CD14-positive monocyte (primary cell): ENCODE results near the gene CEP131. TPM values are rescaled to one million over a fixed set of nuclear protein-coding genes. Genes with fewer than 3 reads are reported as not detected.

Experiments
- DNase-seq, 3 donors: peaks; one replicate each; pipeline ENCODE4 v3.0.0-alpha.2; 2011 to 2022
- H2AFZ ChIP-seq: 2 replicates; pipeline ENCODE4 v1.6.0; 2012; ENCODE audit warnings: mild to moderate bottlenecking, low read depth, low read length, inconsistent platforms; ENCODE audit not compliant: insufficient read depth, poor library complexity, severe bottlenecking
- H3K27ac ChIP-seq, 2 donors: 1 replicate in 1 of 2; 2 replicates in 1 of 2; pipeline ENCODE4 v1.5.1; 2012 to 2013; ENCODE audit warnings: low read length in 2 of 2, control low read depth in 1 of 2, inconsistent platforms in 1 of 2, low read depth in 1 of 2, mild to moderate bottlenecking in 1 of 2
- H3K27me3 ChIP-seq, 2 donors: one replicate each; pipeline versions ENCODE4 v1.6.0 to v1.6.1; 2011 to 2013; ENCODE audit warnings: low read length in 2 of 2; ENCODE audit not compliant: control insufficient read depth in 2 of 2, insufficient read depth in 2 of 2
- H3K36me3 ChIP-seq, 2 donors: replicated peaks in 1 of 2; 1 replicate in 1 of 2; 2 replicates in 1 of 2; pipeline versions ENCODE4 v1.5.1 to v1.6.1; 2012 to 2013; ENCODE audit warnings: low read length in 2 of 2, control low read depth in 1 of 2, inconsistent platforms in 1 of 2, mild to moderate bottlenecking in 1 of 2; ENCODE audit not compliant: insufficient read depth in 2 of 2, control insufficient read depth in 1 of 2
- H3K4me1 ChIP-seq, 2 donors: 1 replicate in 1 of 2; 2 replicates in 1 of 2; pipeline versions ENCODE4 v1.5.1 to v1.6.1; 2012 to 2013; ENCODE audit warnings: low read length in 2 of 2, control low read depth in 1 of 2, inconsistent platforms in 1 of 2, mild to moderate bottlenecking in 1 of 2, moderate library complexity in 1 of 2; ENCODE audit not compliant: insufficient read depth in 2 of 2, control insufficient read depth in 1 of 2
- H3K4me2 ChIP-seq: replicated peaks from 2 replicates; pipeline ENCODE3; 2012; ENCODE audit warnings: low read length, moderate library complexity, mild to moderate bottlenecking; ENCODE audit not compliant: poor library complexity, severe bottlenecking; ENCODE audit errors: extremely low read depth
- H3K4me3 ChIP-seq, 3 experiments: fragments of 200-600 bp in 1 of 3; sonication (generic) in 1 of 3; replicated peaks in 1 of 3; 1 replicate in 2 of 3; 2 replicates in 1 of 3; pipeline ENCODE4 v1.5.1; 2011 to 2013; ENCODE audit warnings: low read length in 3 of 3, mild to moderate bottlenecking in 3 of 3, control low read depth in 2 of 3, low read depth in 2 of 3, inconsistent platforms in 1 of 3, moderate library complexity in 1 of 3
- H3K79me2 ChIP-seq: 2 replicates; pipeline ENCODE4 v1.6.0; 2012; ENCODE audit warnings: mild to moderate bottlenecking, control low read depth, inconsistent platforms, low read length, moderate library complexity; ENCODE audit not compliant: insufficient read depth
- H3K9ac ChIP-seq: 2 replicates; pipeline ENCODE4 v1.6.0; 2017; ENCODE audit warnings: low read length, mild to moderate bottlenecking; ENCODE audit not compliant: insufficient read depth, poor library complexity, severe bottlenecking
- H3K9me3 ChIP-seq, 2 donors: replicated peaks in 1 of 2; 1 replicate in 1 of 2; 2 replicates in 1 of 2; pipeline versions ENCODE4 v1.5.1 to v1.6.1; 2012 to 2013; ENCODE audit warnings: low read length in 2 of 2, control low read depth in 1 of 2; ENCODE audit not compliant: control insufficient read depth in 1 of 2, insufficient read depth in 1 of 2
- H4K20me1 ChIP-seq: 2 replicates; pipeline ENCODE4 v1.6.0; 2012; ENCODE audit warnings: mild to moderate bottlenecking, low read length, control low read depth, moderate library complexity; ENCODE audit not compliant: insufficient read depth
- H3K27ac Mint-ChIP-seq, 7 donors: one replicate each; pipeline ENCODE4 v1.8.0; 2020; ENCODE audit warnings: mild to moderate bottlenecking in 7 of 7, mixed read lengths in 7 of 7, moderate library complexity in 6 of 7, inconsistent platforms in 2 of 7
- H3K27me3 Mint-ChIP-seq, 3 donors: one replicate each; pipeline ENCODE4 v1.8.0; 2021 to 2022; ENCODE audit warnings: low read depth in 3 of 3, mild to moderate bottlenecking in 3 of 3, mixed read lengths in 3 of 3, moderate library complexity in 3 of 3, inconsistent platforms in 1 of 3
- H3K36me3 Mint-ChIP-seq, 2 donors: one replicate each; pipeline ENCODE4 v1.8.0; 2020; ENCODE audit warnings: mixed read lengths in 2 of 2, inconsistent platforms in 1 of 2, mild to moderate bottlenecking in 1 of 2
- H3K4me1 Mint-ChIP-seq: one replicate; pipeline ENCODE4 v1.8.0; 2020; ENCODE audit warnings: mild to moderate bottlenecking, mixed read lengths
- H3K4me3 Mint-ChIP-seq, 2 donors: one replicate each; pipeline ENCODE4 v1.8.0; 2020; ENCODE audit warnings: mild to moderate bottlenecking in 2 of 2, mixed read lengths in 2 of 2, moderate library complexity in 1 of 2
- H3K9me3 Mint-ChIP-seq, 7 donors: one replicate each; pipeline ENCODE4 v1.8.0; 2020 to 2022; ENCODE audit warnings: mixed read lengths in 7 of 7, mild to moderate bottlenecking in 6 of 7, moderate library complexity in 6 of 7, inconsistent platforms in 2 of 7
- CTCF ChIP-seq: fragments of 200-600 bp; IDR thresholded peaks from one replicate; pipeline ENCODE4 v1.8.0; 2022; ENCODE audit warnings: antibody characterized with exemption, mild to moderate bottlenecking
- WGBS: methylation state at CpG from one replicate; pipeline ENCODE4 v1.1.5; 2013; ENCODE audit warnings: missing lambda C conversion rate; ENCODE audit not compliant: insufficient coverage; 5-methylcytosine and 5-hydroxymethylcytosine counted together
- intact Hi-C, 2 donors: fragments of 100-400 bp; cut with micrococcal nuclease; formaldehyde crosslinking; loops; one replicate each; pipeline versions ENCODE4 v1.15.0 to v1.15.1; 2023
- polyA plus RNA-seq, 3 donors: library from polyadenylated mRNA; depleted of rRNA in 1 of 3; unstranded in 2 of 3; stranded (reverse) in 1 of 3; fragments of 300-500 nt in 2 of 3; fragments of >200 nt in 1 of 3; fragmentation: Illumina TruSeq in 2 of 3; gene quantifications; 1 replicate in 2 of 3; 2 replicates in 1 of 3; pipeline ENCODE4 v1.2.3, GENCODE V29; 2012 to 2021

The CEP131 gene
- polyA plus RNA-seq, 3 donors = 0.69 to 9.7 (median 1.0) TPM

GRCh38 chr17:81245665-81246342 is 23.0 kb upstream of the CEP131 start:
- Mint-ChIP-seq H3K36me3 (peaks cover 34 to 53% of the 10 kb centered on the region in 2 donors), H3K9me3 (peaks cover 0 to 5% (median 0%) of the 10 kb centered on the region in 7 donors), H3K4me1 (peaks cover 10% of the 10 kb centered on the region), H3K27me3 (no peaks in the 10 kb centered on the region), H3K27ac (no peak overlapping the region), H3K4me3 (no peak overlapping the region)
- no peaks in the 10 kb centered on the region for H3K27me3 ChIP-seq
- peaks cover 60% of the 10 kb centered on the region for H4K20me1 ChIP-seq
- H3K27ac ChIP-seq = no peak overlapping the region
- peaks cover 0 to under 1% of the 10 kb centered on the region in 2 donors for H3K4me1 ChIP-seq
- no peak overlapping the region for H3K9ac ChIP-seq
- H3K4me2 ChIP-seq = no peak overlapping the region
- 95% methylated on average over 37 of the region's 37 CpGs for WGBS
- peaks cover 35 to 57% of the 10 kb centered on the region in 2 donors for H3K36me3 ChIP-seq
- intact Hi-C loops = no loop called here
- DNase-seq = no peak
- TF ChIP-seq CTCF = no peak
- H3K4me3 ChIP-seq = no peak overlapping the region
- peaks cover 2% of the 10 kb centered on the region for H3K79me2 ChIP-seq
- H3K9me3 ChIP-seq = no peaks in the 10 kb centered on the region
- H2AFZ ChIP-seq = no peak overlapping the region

GRCh38 chr17:81245024-81245664 is 22.4 kb upstream of the CEP131 start:
- Histone ChIP-seq H3K27me3 (no peaks in the 10 kb centered on the region), H3K4me3 (no peak overlapping the region), H3K4me2 (no peak overlapping the region), H4K20me1 (peaks cover 54% of the 10 kb centered on the region), H3K36me3 (peaks cover 29 to 51% of the 10 kb centered on the region in 2 donors), H3K9me3 (no peaks in the 10 kb centered on the region), H3K4me1 (peaks cover 2 to 7% of the 10 kb centered on the region in 2 donors), H3K27ac (no peak overlapping the region), H2AFZ (no peak overlapping the region), H3K79me2 (peaks cover 9% of the 10 kb centered on the region), H3K9ac (no peak overlapping the region)
- no peak for TF ChIP-seq CTCF
- peaks cover 0 to 4% (median 0%) of the 10 kb centered on the region in 7 donors for H3K9me3 Mint-ChIP-seq
- peak overlapping the region in 1 of 7 donors; percentile 25 for H3K27ac Mint-ChIP-seq
- H3K27me3 Mint-ChIP-seq = no peaks in the 10 kb centered on the region
- intact Hi-C loops = no loop called here
- H3K4me1 Mint-ChIP-seq = peaks cover 16% of the 10 kb centered on the region
- peaks cover 29 to 46% of the 10 kb centered on the region in 2 donors for H3K36me3 Mint-ChIP-seq
- WGBS = 97% methylated on average over 25 of the region's 25 CpGs
- H3K4me3 Mint-ChIP-seq = no peak overlapping the region
- no peak for DNase-seq
